Muscle layer of colon (tissue), 2 donors: ENCODE results near the gene B3GNT9.

Experiments
- H3K27ac ChIP-seq: one replicate; pipeline ENCODE4 v1.7.0; 2013; ENCODE audit warnings: low read depth, mild to moderate bottlenecking, low read length, moderate library complexity
- H3K27me3 ChIP-seq, 2 donors: one replicate each; pipeline ENCODE4 v1.7.0; 2013; ENCODE audit warnings: low read length in 2 of 2, mild to moderate bottlenecking in 2 of 2; ENCODE audit not compliant: insufficient read depth in 2 of 2, control insufficient read depth in 1 of 2
- H3K36me3 ChIP-seq: one replicate; pipeline ENCODE4 v1.7.0; 2013; ENCODE audit warnings: mild to moderate bottlenecking, low read length; ENCODE audit not compliant: insufficient read depth
- H3K4me1 ChIP-seq: one replicate; pipeline ENCODE4 v1.7.0; 2013; ENCODE audit warnings: mild to moderate bottlenecking, low read length; ENCODE audit not compliant: insufficient read depth
- H3K4me3 ChIP-seq, 2 donors: one replicate each; pipeline ENCODE4 v1.7.0; 2013; ENCODE audit warnings: low read length in 2 of 2, low read depth in 1 of 2, mild to moderate bottlenecking in 1 of 2, moderate library complexity in 1 of 2
- H3K9ac ChIP-seq: one replicate; pipeline ENCODE4 v1.7.0; 2013; ENCODE audit warnings: low read length
- H3K9me3 ChIP-seq: one replicate; pipeline ENCODE4 v1.7.0; 2013; ENCODE audit warnings: mild to moderate bottlenecking, low read length
- donor health status: abdominal sarcoma.
- donor health status: Adenocarcinoma of cecum.

Gene B3GNT9, protein sequence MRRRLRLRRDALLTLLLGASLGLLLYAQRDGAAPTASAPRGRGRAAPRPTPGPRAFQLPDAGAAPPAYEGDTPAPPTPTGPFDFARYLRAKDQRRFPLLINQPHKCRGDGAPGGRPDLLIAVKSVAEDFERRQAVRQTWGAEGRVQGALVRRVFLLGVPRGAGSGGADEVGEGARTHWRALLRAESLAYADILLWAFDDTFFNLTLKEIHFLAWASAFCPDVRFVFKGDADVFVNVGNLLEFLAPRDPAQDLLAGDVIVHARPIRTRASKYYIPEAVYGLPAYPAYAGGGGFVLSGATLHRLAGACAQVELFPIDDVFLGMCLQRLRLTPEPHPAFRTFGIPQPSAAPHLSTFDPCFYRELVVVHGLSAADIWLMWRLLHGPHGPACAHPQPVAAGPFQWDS

DNA sequence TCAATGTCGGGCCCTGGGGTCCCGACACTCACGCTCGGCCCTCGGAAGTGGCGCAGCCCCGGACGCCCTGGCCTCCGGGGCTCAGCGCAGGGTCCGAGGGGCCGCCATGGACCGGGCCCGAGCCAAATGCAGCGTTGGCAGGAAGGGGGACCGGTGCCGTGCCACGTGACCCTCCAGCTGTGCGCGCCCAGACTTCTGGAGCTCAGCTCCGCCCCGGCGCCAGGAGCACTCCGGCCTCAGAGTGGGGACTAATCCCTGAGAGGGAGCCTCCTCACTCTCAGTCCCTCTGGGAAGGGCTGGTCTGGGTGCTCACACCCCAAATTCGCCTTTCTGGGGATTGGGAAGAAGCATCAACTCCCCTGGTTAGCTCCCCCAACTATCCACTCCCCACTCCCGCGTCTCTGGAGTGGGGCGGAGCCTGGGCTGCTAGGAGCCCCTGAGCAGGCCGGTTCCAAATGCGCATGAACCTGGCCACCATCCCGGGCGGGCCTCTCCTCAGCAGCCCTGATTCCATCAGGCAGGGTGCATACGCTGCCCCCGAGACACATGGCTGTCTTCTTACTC lies at the start of gene B3GNT9:
B3GNT9 (minus strand) TSS at position 166 of the 564 bp plus-strand sequence. CDS start 513 bp downstream, outside the sequence.
- Histone ChIP-seq H3K4me1 (peaks cover 13% of the 10 kb centered on the region), H3K4me3 (peak within 1 kb of the TSS; percentile 50 to 67), H3K9me3 (no peaks in the 10 kb centered on the region), H3K27ac (peak within 1 kb of the TSS; percentile 85), H3K9ac (no peak within 1 kb of the TSS), H3K36me3 (peaks cover 26% of the 10 kb centered on the region), H3K27me3 (peaks cover 0 to 11% of the 10 kb centered on the region in 2 donors)

GRCh38 chr16:67200491-67200890 lies 49.7 kb upstream of the B3GNT9 start:
- peaks cover 29% of the 10 kb centered on the region for H3K36me3 ChIP-seq
- H3K4me3 ChIP-seq, result no peak overlapping the region
- H3K27me3 ChIP-seq, result no peaks in the 10 kb centered on the region
- no peaks in the 10 kb centered on the region for H3K4me1 ChIP-seq
- no peak overlapping the region for H3K9ac ChIP-seq
- no peaks in the 10 kb centered on the region for H3K9me3 ChIP-seq
- H3K27ac ChIP-seq, result no peak overlapping the region

- H3K4me1 ChIP-seq, result no peaks in the 10 kb centered on the region
- H3K27ac ChIP-seq, result no peak overlapping the region
- H3K4me3 ChIP-seq, result no peak overlapping the region
- H3K36me3 ChIP-seq, result peaks cover 36% of the 10 kb centered on the region
- H3K27me3 ChIP-seq, result no peaks in the 10 kb centered on the region
- no peak overlapping the region for H3K9ac ChIP-seq
- no peaks in the 10 kb centered on the region for H3K9me3 ChIP-seq
These were observed 49.0 kb upstream of the B3GNT9 start for GRCh38 chr16:67199808-67200198.

DNA sequence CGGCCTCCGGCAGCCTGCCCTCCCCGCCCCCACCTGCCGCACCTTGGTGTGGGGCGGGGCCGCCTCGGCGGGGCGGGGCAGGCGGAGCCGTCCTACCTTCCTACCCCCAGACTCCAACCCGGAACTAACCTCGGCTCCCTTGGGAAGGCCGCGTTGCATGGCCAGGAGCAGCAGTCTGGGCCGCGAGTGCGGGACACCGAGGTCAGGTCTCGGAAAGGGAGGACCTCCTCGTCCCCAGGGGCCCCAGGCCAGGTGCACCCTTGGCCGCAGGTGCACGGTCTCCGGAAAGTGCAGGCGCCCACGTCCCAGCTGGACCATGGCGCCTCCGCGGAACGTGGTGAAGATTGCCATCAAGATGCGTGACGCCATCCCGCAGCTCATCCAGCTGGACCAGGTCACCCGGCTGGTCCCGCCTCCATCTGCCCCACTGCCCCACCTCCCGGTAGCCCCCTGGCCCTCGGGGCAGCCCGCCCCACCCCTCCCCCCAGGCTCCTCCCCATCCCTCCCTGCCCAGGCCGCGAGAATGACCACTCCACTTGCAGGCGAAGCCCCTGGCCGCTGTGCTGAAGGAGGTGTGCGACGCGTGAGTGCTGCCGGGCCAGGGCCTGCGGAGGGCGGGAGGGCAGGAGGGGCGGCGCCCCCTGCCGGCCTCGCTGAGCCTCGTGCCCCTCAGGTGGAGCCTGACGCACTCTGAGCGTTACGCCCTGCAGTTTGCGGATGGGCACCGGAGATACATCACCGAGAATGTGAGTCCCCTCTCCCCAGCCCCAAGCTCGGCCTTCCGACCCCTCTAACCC lies 48.4 kb upstream of the B3GNT9 start, which contains the start of gene ELMO3:
ELMO3 (plus strand) TSS at position 121 of the 797 bp plus-strand sequence; CDS start at position 317, 196 bp downstream.
- Histone ChIP-seq H3K36me3 (peaks cover 42% of the 10 kb centered on the region), H3K4me3 (no peak within 1 kb of the TSS), H3K9me3 (no peaks in the 10 kb centered on the region), H3K4me1 (no peaks in the 10 kb centered on the region), H3K27ac (no peak within 1 kb of the TSS), H3K9ac (no peak within 1 kb of the TSS), H3K27me3 (no peaks in the 10 kb centered on the region)

- Histone ChIP-seq H3K36me3 (peaks cover 49% of the 10 kb centered on the region), H3K9me3 (no peaks in the 10 kb centered on the region), H3K27me3 (no peaks in the 10 kb centered on the region), H3K27ac (no peak overlapping the region), H3K4me3 (no peak overlapping the region), H3K4me1 (peaks cover 9% of the 10 kb centered on the region), H3K9ac (no peak overlapping the region)
These were observed 47.5 kb upstream of the B3GNT9 start for GRCh38 chr16:67198238-67198734.

- Histone ChIP-seq H3K4me1 (peaks cover 15% of the 10 kb centered on the region), H3K9ac (no peak overlapping the region), H3K9me3 (no peaks in the 10 kb centered on the region), H3K4me3 (no peak overlapping the region), H3K27ac (no peak overlapping the region), H3K36me3 (peaks cover 49% of the 10 kb centered on the region), H3K27me3 (no peaks in the 10 kb centered on the region)
These were observed 46.9 kb upstream of the B3GNT9 start for GRCh38 chr16:67197704-67198103.

DNA sequence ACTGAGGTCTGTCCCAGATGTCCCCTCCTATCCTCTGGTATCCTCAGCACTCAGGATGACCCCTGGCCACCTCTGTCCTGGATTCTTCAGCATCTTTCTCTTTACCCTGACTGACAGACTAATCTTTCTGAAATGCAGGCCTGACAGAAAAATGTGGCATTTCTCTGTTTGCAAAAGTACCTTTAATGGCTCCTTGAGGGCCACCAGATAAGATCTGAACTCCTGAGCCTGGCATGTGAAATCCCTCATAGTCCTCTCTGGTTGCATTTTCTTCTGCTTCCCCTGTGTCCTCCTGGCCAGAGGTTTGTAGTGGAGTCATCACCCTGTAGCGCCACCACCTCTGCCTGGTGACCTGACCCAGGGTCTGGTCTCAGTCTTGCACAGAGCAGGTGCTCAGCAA lies 46.1 kb upstream of the B3GNT9 start:
- Histone ChIP-seq H3K27me3 (no peaks in the 10 kb centered on the region), H3K9me3 (no peaks in the 10 kb centered on the region), H3K9ac (no peak overlapping the region), H3K4me3 (no peak overlapping the region), H3K27ac (no peak overlapping the region), H3K4me1 (peaks cover 18% of the 10 kb centered on the region), H3K36me3 (peaks cover 49% of the 10 kb centered on the region)

- Histone ChIP-seq H3K27ac (no peak overlapping the region), H3K9ac (no peak overlapping the region), H3K4me1 (peaks cover 26% of the 10 kb centered on the region), H3K4me3 (no peak overlapping the region), H3K36me3 (peaks cover 49% of the 10 kb centered on the region), H3K9me3 (no peaks in the 10 kb centered on the region), H3K27me3 (no peaks in the 10 kb centered on the region)
These were observed 44.9 kb upstream of the B3GNT9 start for GRCh38 chr16:67195676-67196075.

GRCh38 chr16:67194260-67194659 lies 43.5 kb upstream of the B3GNT9 start:
- H3K9ac ChIP-seq, result no peak overlapping the region
- no peak overlapping the region for H3K27ac ChIP-seq
- H3K36me3 ChIP-seq, result peaks cover 49% of the 10 kb centered on the region

GRCh38 chr16:67193536-67193935 lies 42.7 kb upstream of the B3GNT9 start:
- no peaks in the 10 kb centered on the region for H3K9me3 ChIP-seq
- H3K4me3 ChIP-seq, result peak overlapping the region in 1 of 2 donors; percentile 91
- H3K27ac ChIP-seq, result no peak overlapping the region
- peaks cover 26% of the 10 kb centered on the region for H3K4me1 ChIP-seq
- no peak overlapping the region for H3K9ac ChIP-seq
- H3K36me3 ChIP-seq, result peaks cover 49% of the 10 kb centered on the region
- no peaks in the 10 kb centered on the region for H3K27me3 ChIP-seq

More at GRCh38 chr16:67194260-67194659, 43.5 kb upstream of the B3GNT9 start:
- Histone ChIP-seq H3K4me1 (peaks cover 26% of the 10 kb centered on the region), H3K27me3 (no peaks in the 10 kb centered on the region), H3K4me3 (no peak overlapping the region), H3K9me3 (no peaks in the 10 kb centered on the region)

- Histone ChIP-seq H3K4me1 (peaks cover 26% of the 10 kb centered on the region), H3K9me3 (no peaks in the 10 kb centered on the region), H3K27ac (peak overlapping the region; percentile 80), H3K4me3 (peak overlapping the region; percentile 47 to 91), H3K9ac (peak overlapping the region; percentile 79), H3K36me3 (peaks cover 44% of the 10 kb centered on the region), H3K27me3 (no peaks in the 10 kb centered on the region)
These were observed 42.1 kb upstream of the B3GNT9 start for GRCh38 chr16:67192781-67193361.
